Breast epithelium (tissue), 4 donors: Measurements from ENCODE around the gene LHX6. TPM values are rescaled to one million over a fixed set of nuclear protein-coding genes. Genes with fewer than 3 reads are reported as not detected.

Source experiments
- DNase-seq, 2 donors: peaks; one replicate each; pipeline ENCODE4 v3.0.0-alpha.2; 2019; ENCODE audit warnings: low spot score in 2 of 2
- H3K27ac ChIP-seq, 2 donors: fragments of 200-600 bp; sonication (generic) in 1 of 2; one replicate each; pipeline ENCODE4 v1.5.1; 2016 to 2019; ENCODE audit warnings: mild to moderate bottlenecking in 1 of 2
- H3K27me3 ChIP-seq, 2 donors: fragments of 200-600 bp; sonication (generic) in 1 of 2; one replicate each; pipeline versions ENCODE4 v1.5.1 to v1.6.0; 2017 to 2019; ENCODE audit warnings: control low read depth in 1 of 2, mild to moderate bottlenecking in 1 of 2
- H3K36me3 ChIP-seq: fragments of 200-600 bp; one replicate; pipeline ENCODE4 v1.5.1; 2019
- H3K4me1 ChIP-seq, 2 donors: fragments of 200-600 bp; sonication (generic); one replicate each; pipeline ENCODE4 v1.5.1; 2016 to 2019; ENCODE audit warnings: control low read depth in 1 of 2
- H3K4me3 ChIP-seq, 3 donors: fragments of 200-600 bp; sonication (generic); 1 replicate in 2 of 3; 2 replicates in 1 of 3; pipeline ENCODE4 v1.5.1; 2016 to 2019; ENCODE audit warnings: mild to moderate bottlenecking in 3 of 3, moderate library complexity in 2 of 3
- H3K9me3 ChIP-seq, 2 donors: fragments of 200-600 bp; sonication (generic) in 1 of 2; one replicate each; pipeline ENCODE4 v1.5.1; 2016 to 2019; ENCODE audit warnings: control low read depth in 1 of 2
- POLR2A ChIP-seq: fragments of 450-650 bp; IDR thresholded peaks from one replicate; pipeline ENCODE4 v1.6.1; 2016; ENCODE audit warnings: antibody characterized with exemption, mild to moderate bottlenecking, moderate library complexity
- POLR2AphosphoS5 ChIP-seq, 3 donors: sonication (generic); formaldehyde crosslinking; IDR thresholded peaks; one replicate each; pipeline ENCODE4 v1.6.1; 2017; ENCODE audit warnings: antibody characterized with exemption in 3 of 3
- intact Hi-C: fragments of 100-400 bp; cut with DNase I; formaldehyde crosslinking; loops from one replicate; pipeline ENCODE4 v1.15.1; 2023; ENCODE audit warnings: low total_unique reads
- total RNA-seq, 3 donors: library from RNA; depleted of rRNA; stranded (reverse); fragments of >200 nt; gene quantifications; one replicate each; pipeline ENCODE4 v1.1.0, GENCODE V29; 2016
- TF ChIP-seq, protein P1 (sequence below), 3 donors: fragments of 450-650 bp; IDR thresholded peaks; one replicate each; pipeline ENCODE4 v1.5.1; 2016 to 2017; ENCODE audit warnings: antibody characterized with exemption in 3 of 3, mild to moderate bottlenecking in 3 of 3, moderate library complexity in 3 of 3

LHX6 gene
- total RNA-seq, 3 donors from 2014 or later, result 1.8 to 9.8 (median 4.8) TPM

DNA sequence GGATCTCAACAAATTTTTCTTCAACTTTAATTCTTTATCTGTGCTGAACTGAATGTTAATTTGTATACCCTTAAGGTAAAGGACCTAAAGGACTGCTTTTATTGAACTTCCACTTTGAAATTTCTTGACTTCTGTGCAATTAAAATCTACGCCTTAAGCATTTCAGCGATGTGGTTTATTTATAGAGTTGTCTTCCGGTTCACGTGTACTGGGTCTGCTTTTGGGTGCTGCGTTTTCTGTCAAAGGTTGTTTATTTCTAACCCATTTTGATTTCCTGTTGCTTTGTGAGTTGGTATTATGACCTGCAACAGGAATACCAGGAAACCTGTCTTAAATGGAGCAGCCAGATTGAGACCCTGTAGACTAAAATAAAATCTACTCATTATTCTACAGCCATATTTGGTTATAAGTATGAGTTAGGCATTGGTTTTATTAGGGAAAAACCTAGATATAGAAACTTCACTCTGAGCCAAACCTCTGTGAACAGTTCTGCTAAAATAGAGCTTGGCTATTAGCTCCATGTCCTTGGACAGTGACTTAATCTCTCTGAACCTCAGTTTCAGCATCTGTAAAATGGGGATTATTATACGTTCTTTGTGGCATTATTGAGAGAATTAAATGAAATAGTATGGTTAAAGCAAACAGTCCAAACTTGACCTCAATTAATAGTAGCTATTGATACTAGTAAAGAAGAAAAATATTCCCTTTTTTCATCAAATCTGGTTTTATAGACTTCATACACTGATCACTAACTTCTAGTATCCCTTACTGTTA, 39.5 kb upstream of the LHX6 start:
- H3K4me3 ChIP-seq, result no peak overlapping the region
- TF ChIP-seq POLR2A, result no peak
- no peak for TF ChIP-seq POLR2AphosphoS5 (IDR thresholded peaks at IDR 0.05)
- TF ChIP-seq, protein P1, sequence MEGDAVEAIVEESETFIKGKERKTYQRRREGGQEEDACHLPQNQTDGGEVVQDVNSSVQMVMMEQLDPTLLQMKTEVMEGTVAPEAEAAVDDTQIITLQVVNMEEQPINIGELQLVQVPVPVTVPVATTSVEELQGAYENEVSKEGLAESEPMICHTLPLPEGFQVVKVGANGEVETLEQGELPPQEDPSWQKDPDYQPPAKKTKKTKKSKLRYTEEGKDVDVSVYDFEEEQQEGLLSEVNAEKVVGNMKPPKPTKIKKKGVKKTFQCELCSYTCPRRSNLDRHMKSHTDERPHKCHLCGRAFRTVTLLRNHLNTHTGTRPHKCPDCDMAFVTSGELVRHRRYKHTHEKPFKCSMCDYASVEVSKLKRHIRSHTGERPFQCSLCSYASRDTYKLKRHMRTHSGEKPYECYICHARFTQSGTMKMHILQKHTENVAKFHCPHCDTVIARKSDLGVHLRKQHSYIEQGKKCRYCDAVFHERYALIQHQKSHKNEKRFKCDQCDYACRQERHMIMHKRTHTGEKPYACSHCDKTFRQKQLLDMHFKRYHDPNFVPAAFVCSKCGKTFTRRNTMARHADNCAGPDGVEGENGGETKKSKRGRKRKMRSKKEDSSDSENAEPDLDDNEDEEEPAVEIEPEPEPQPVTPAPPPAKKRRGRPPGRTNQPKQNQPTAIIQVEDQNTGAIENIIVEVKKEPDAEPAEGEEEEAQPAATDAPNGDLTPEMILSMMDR (IDR thresholded peaks at IDR 0.05), result no peak
- intact Hi-C loops, result no loop called here
- H3K9me3 ChIP-seq, result no peaks in the 10 kb centered on the region
- no peak for DNase-seq
- no peak overlapping the region for H3K27ac ChIP-seq
- H3K27me3 ChIP-seq, result no peaks in the 10 kb centered on the region
- H3K36me3 ChIP-seq, result no peaks in the 10 kb centered on the region
- peaks cover 2 to 7% of the 10 kb centered on the region in 2 donors for H3K4me1 ChIP-seq

DNA sequence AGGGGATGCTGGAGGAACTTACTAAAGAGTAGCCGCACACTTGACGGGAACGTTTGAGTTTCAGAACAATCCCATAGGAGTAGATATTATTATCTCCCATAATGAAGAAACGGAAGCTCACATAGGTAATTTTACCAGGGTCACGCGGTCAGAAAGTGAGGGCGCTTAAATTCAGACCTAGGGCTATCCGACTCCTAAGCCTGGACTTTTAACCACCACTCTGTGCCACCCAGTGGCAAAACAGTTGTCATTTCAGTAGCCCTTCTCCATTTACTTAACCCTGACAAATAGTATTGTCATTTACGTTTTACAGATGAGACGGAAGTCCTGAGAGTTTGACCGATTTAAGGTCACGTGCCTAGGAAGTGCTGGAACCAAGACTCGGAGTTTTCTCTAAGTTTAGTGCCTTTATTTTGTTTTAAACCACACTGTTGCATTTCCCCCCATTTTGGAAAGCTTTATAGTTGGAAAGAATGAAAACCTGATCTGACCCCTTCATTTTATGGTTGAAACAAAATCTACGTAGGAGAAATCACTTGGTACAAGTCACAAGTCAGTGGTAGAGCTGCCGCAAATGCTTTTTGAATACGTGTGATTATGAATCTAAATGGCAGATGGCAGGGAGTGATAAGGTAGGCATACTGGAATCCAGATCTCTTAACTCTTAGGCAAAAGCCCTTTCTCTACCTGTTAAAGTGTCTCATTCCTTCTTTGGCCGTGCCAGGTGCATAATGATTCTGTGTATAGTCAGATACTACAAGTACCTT, 36.6 kb upstream of the LHX6 start:
- H3K36me3 ChIP-seq, result no peaks in the 10 kb centered on the region
- TF ChIP-seq, protein P1 (IDR thresholded peaks at IDR 0.05), result peak in 1 of 3 donors; percentile 30
- TF ChIP-seq POLR2A (no peak), POLR2AphosphoS5 (IDR thresholded peaks at IDR 0.05) (no peak)
- no peaks in the 10 kb centered on the region for H3K27me3 ChIP-seq
- peak overlapping the region; percentile 98 for H3K27ac ChIP-seq
- intact Hi-C loops, result no loop called here
- peaks cover 2 to 25% of the 10 kb centered on the region in 2 donors for H3K4me1 ChIP-seq
- H3K9me3 ChIP-seq, result no peaks in the 10 kb centered on the region
- no peak for DNase-seq
- H3K4me3 ChIP-seq, result peak overlapping the region; percentile 74 to 80 (median 77)

- Histone ChIP-seq H3K27ac (peak within 1 kb of the TSS; percentile 98), H3K36me3 (no peaks in the 10 kb centered on the region), H3K4me1 (peaks cover 2 to 25% of the 10 kb centered on the region in 2 donors), H3K27me3 (no peaks in the 10 kb centered on the region), H3K9me3 (no peaks in the 10 kb centered on the region), H3K4me3 (peak within 1 kb of the TSS; percentile 74 to 80 (median 77))
- TF ChIP-seq, protein P1 (IDR thresholded peaks at IDR 0.05), result no peak
- TF ChIP-seq POLR2A (peak; percentile 77), POLR2AphosphoS5 (IDR thresholded peaks at IDR 0.05) (peak; percentile 88 to 98 (median 94))
- peak; percentile 88 to 91 for DNase-seq
- intact Hi-C loops, result no loop called here
These were observed 35.8 kb upstream of the LHX6 start, which contains the start of the genes MRRF and RBM18 for GRCh38 chr9:122264360-122265148. MRRF (plus strand) TSS chr9:122264882; CDS start chr9:122270892, 6,010 bp downstream. RBM18 (minus strand) TSS chr9:122264840; CDS start chr9:122261492, 3,348 bp downstream.

DNA sequence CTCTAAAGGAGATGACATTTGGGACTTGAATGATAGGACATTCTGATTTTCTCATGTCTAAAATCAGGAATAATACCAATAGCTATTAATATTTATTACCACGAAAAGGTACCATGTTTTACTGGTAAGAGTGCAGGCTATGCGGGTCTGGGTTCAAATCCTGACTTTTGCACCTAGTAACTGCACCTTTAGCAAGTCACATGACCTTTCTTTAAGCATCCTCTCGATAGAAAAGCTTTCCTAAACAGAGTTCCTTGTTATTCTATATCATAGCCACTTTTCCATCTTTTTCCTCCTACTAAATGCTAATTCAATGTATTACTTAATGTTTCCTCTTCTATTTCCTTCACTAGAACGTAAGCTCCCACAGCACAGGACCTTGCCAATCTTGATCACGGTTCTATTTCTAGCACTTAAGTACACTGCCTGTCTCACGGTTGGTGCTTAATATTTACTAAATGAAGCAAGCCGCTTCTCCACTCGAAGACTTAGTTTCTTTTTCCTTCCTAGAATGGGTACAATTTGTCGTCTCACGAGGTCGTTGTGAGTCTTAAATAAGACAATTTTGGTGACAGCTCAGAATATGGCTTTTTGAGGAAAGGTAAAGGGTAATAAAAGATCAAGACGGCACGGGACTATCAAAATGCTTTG, 35.1 kb upstream of the LHX6 start:
- peaks cover 2 to 25% of the 10 kb centered on the region in 2 donors for H3K4me1 ChIP-seq
- H3K4me3 ChIP-seq, result peak overlapping the region; percentile 74 to 80 (median 77)
- intact Hi-C loops, result no loop called here
- H3K36me3 ChIP-seq, result no peaks in the 10 kb centered on the region
- peak overlapping the region; percentile 98 for H3K27ac ChIP-seq
- H3K27me3 ChIP-seq, result no peaks in the 10 kb centered on the region
- TF ChIP-seq, protein P1 (IDR thresholded peaks at IDR 0.05), result no peak
- no peak for TF ChIP-seq POLR2AphosphoS5 (IDR thresholded peaks at IDR 0.05)
- no peak for TF ChIP-seq POLR2A
- DNase-seq, result no peak
- no peaks in the 10 kb centered on the region for H3K9me3 ChIP-seq
